HepG2 (cell line): ENCODE results near the gene ASH1L. TPM values are rescaled to one million over a fixed set of nuclear protein-coding genes. Genes with fewer than 3 reads are reported as not detected.

Experiments
- ATAC-seq: fragments of 200-7000 bp; cut with Tn5 transposase; 3 replicates; pipeline ENCODE4 v1.9.1; 2020; ENCODE audit warnings: mild to moderate bottlenecking, moderate library complexity
- BruUV-seq: library from RNA; stranded (reverse); fragments of 400-500 nt; replicated peaks from 2 replicates; lab custom pipeline; 2021; lab: Mats Ljungman, UMichigan
- CTCF ChIA-PET: fragments of 300-600 bp; formaldehyde crosslinking; extraction: SDS; loops from one replicate; lab custom pipeline; 2021; ENCODE audit warnings: low total read pairs, inconsistent platforms, low intra/inter-chr PET ratio; lab: Yijun Ruan, JAX
- POLR2A ChIA-PET: fragments of 350-600 bp; sonication (Branson Sonifier 250); formaldehyde crosslinking; loops from one replicate; lab custom pipeline; 2020; ENCODE audit warnings: antibody characterized with exemption, inconsistent platforms; lab: Yijun Ruan, JAX
- DNase-seq: peaks from one replicate; pipeline ENCODE4 v3.0.0-alpha.2; 2015; ENCODE audit warnings: low spot score
- FAIRE-seq: peaks from 3 replicates; lab custom pipeline; 2011; peaks lifted over from hg19 to GRCh38; lab: Jason Lieb, UNC
- H2AFZ ChIP-seq: one replicate; pipeline ENCODE4 v1.6.1; 2011; ENCODE audit warnings: low read length, inconsistent platforms
- H3K27ac ChIP-seq: fragments of 300-600 bp; 3 replicates; pipeline ENCODE4 v1.8.0; 2011; ENCODE audit warnings: mixed run types, mild to moderate bottlenecking, mixed read lengths, low read length, inconsistent platforms; ENCODE audit not compliant: insufficient read depth; ENCODE audit errors: extremely low read length
- H3K27me3 ChIP-seq, 2 experiments: fragments of 200-600 bp in 1 of 2; 2 replicates in 1 of 2; 3 replicates in 1 of 2; pipeline versions ENCODE4 v1.6.0 to v1.8.0; 2011; ENCODE audit warnings: low read length in 2 of 2, mild to moderate bottlenecking in 2 of 2, moderate library complexity in 2 of 2, inconsistent platforms in 1 of 2; ENCODE audit not compliant: insufficient read depth in 2 of 2, control insufficient read depth in 1 of 2
- H3K36me3 ChIP-seq, 2 experiments: fragments of 200-600 bp in 1 of 2; replicated peaks in 1 of 2; 2 replicates in 1 of 2; 3 replicates in 1 of 2; pipeline versions ENCODE4 v1.5.1 to v1.8.0; 2011; ENCODE audit warnings: low read length in 2 of 2, inconsistent platforms in 1 of 2; ENCODE audit not compliant: insufficient read depth in 2 of 2, control insufficient read depth in 1 of 2
- H3K4me1 ChIP-seq: 2 replicates; pipeline ENCODE4 v1.5.1; 2012; ENCODE audit warnings: low read length, inconsistent platforms; ENCODE audit not compliant: insufficient read depth
- H3K4me2 ChIP-seq: 2 replicates; pipeline ENCODE4 v1.6.0; 2011; ENCODE audit warnings: low read depth, low read length, inconsistent platforms
- H3K4me3 ChIP-seq, 3 experiments: fragments of 200-600 bp in 1 of 3; sonication (generic), shearing (Covaris generic) in 1 of 3; replicated peaks in 1 of 3; 2 replicates each; pipeline ENCODE4 v1.5.1; 2011 to 2016; ENCODE audit warnings: low read length in 3 of 3, inconsistent platforms in 2 of 3, low read depth in 2 of 3, mild to moderate bottlenecking in 2 of 3, control low read depth in 1 of 3, mixed read lengths in 1 of 3; ENCODE audit not compliant: insufficient read depth in 1 of 3
- H3K79me2 ChIP-seq: one replicate; pipeline ENCODE4 v1.6.1; 2011; ENCODE audit warnings: low read length, inconsistent platforms; ENCODE audit not compliant: insufficient read depth
- H3K9ac ChIP-seq: 2 replicates; pipeline ENCODE4 v1.6.0; 2011; ENCODE audit warnings: mild to moderate bottlenecking, low read depth, low read length, inconsistent platforms; ENCODE audit not compliant: insufficient read depth
- H3K9me3 ChIP-seq: 2 replicates; pipeline ENCODE4 v1.5.1; 2012; ENCODE audit warnings: mild to moderate bottlenecking, low read length
- H4K20me1 ChIP-seq: 2 replicates; pipeline ENCODE4 v1.6.0; 2011; ENCODE audit warnings: inconsistent platforms, mild to moderate bottlenecking, low read length, moderate library complexity; ENCODE audit not compliant: insufficient read depth
- HNRNPL ChIP-seq: fragments of 200-400 bp; formaldehyde crosslinking; IDR thresholded peaks from 2 replicates; pipeline ENCODE4 v1.6.1; 2017; ENCODE audit warnings: mild to moderate bottlenecking, low read depth, low read length
- KMT2A ChIP-seq: sonication (generic); formaldehyde crosslinking; IDR thresholded peaks from 2 replicates; pipeline ENCODE4 v1.4.0; 2020; ENCODE audit warnings: missing genetic modification reagents
- MAFG ChIP-seq: sonication (generic); formaldehyde crosslinking; IDR thresholded peaks from 2 replicates; pipeline ENCODE4 v1.5.1; 2020; ENCODE audit warnings: mild to moderate bottlenecking, missing genetic modification reagents
- MTERF4 ChIP-seq: sonication (generic); formaldehyde crosslinking; IDR thresholded peaks from 2 replicates; pipeline ENCODE4 v1.8.0; 2023; ENCODE audit warnings: mild to moderate bottlenecking, missing genetic modification reagents
- MTF2 ChIP-seq: sonication (generic); formaldehyde crosslinking; IDR thresholded peaks from 2 replicates; pipeline ENCODE4 v1.5.0; 2020; ENCODE audit warnings: missing genetic modification reagents, borderline replicate concordance
- REST ChIP-seq, 2 experiments: IDR thresholded peaks; 2 replicates each; pipeline ENCODE4 v1.6.1; 2011 to 2012; ENCODE audit warnings: low read length in 2 of 2, borderline replicate concordance in 1 of 2, low read depth in 1 of 2, mild to moderate bottlenecking in 1 of 2, moderate library complexity in 1 of 2
- SIX1 ChIP-seq: sonication (generic); formaldehyde crosslinking; IDR thresholded peaks from 2 replicates; pipeline ENCODE4 v1.4.0; 2020; ENCODE audit warnings: missing genetic modification reagents, borderline replicate concordance
- SP4 ChIP-seq: sonication (generic); formaldehyde crosslinking; IDR thresholded peaks from 2 replicates; pipeline ENCODE4 v1.8.1; 2023; ENCODE audit warnings: mild to moderate bottlenecking, missing genetic modification reagents
- ZNF615 ChIP-seq: sonication (generic); formaldehyde crosslinking; IDR thresholded peaks from 2 replicates; pipeline ENCODE4 v1.5.0; 2020; ENCODE audit warnings: mild to moderate bottlenecking, missing genetic modification reagents, borderline replicate concordance
- in situ Hi-C: cut with HindIII; loops from 2 replicates; pipeline ENCODE4 v1.10.0; 2017; ENCODE audit warnings: low pct_unique_long_range_greater_than_20kb; ENCODE audit not compliant: extremely low pct_ligation_motif_present
- intact Hi-C: fragments of 100-400 bp; cut with micrococcal nuclease; formaldehyde crosslinking; loops from one replicate; pipeline ENCODE4 v1.10.0; 2022; ENCODE audit not compliant: unreplicated experiment
- polyA plus RNA-seq, 8 experiments: library from polyadenylated mRNA; depleted of rRNA in 3 of 8; stranded (reverse) in 7 of 8; unstranded in 1 of 8; fragments of >200 nt; fragmentation: Illumina TruSeq in 4 of 8; extraction: Trizol in 4 of 8; gene quantifications; 2 replicates each; pipeline versions ENCODE4 v1.2.1 to v1.2.3, GENCODE V29; 2011 to 2016; ENCODE audit warnings: low read depth in 4 of 8, missing spikeins in 1 of 8, mixed read lengths in 1 of 8; ENCODE audit not compliant: insufficient read depth in 1 of 8
- total RNA-seq, 5 experiments: library from RNA; depleted of rRNA; stranded (reverse); fragments of >200 nt; fragmentation: Illumina TruSeq; extraction: Trizol; gene quantifications; 2 replicates each; pipeline ENCODE4 v1.2.3, GENCODE V29; 2016; ENCODE audit warnings: low read depth in 1 of 5

Gene ASH1L
- total and polyA plus RNA-seq, 2 of the 13 experiments (the other 11 are each of a cell fraction or from before 2014, with no cell fraction given): 10.2 to 15.3 TPM

- peaks cover 9% of the 10 kb centered on the region for H3K79me2 ChIP-seq
- no peak for FAIRE-seq
- in situ Hi-C loops: no loop called here
Observed at GRCh38 chr1:155485945-155486344, 76.7 kb downstream of the ASH1L start.

More at GRCh38 chr1:155485945-155486344, 76.7 kb downstream of the ASH1L start:
- Histone ChIP-seq H2AFZ (no peak overlapping the region), H3K36me3 (peaks cover 10 to 13% of the 10 kb centered on the region in 2 experiments), H3K27me3 (no peaks in the 10 kb centered on the region), H3K9me3 (no peaks in the 10 kb centered on the region), H3K9ac (no peak overlapping the region), H4K20me1 (no peaks in the 10 kb centered on the region), H3K27ac (no peak overlapping the region), H3K4me2 (no peak overlapping the region), H3K4me1 (no peaks in the 10 kb centered on the region), H3K4me3 (no peak overlapping the region)
- DNase-seq: no peak
- BruUV-seq: no TSS peak
- POLR2A ChIA-PET: no interaction called here
- no peak for ATAC-seq
- TF ChIP-seq KMT2A (CRISPR knock-in tag): no peak
- no peak for TF ChIP-seq HNRNPL
- TF ChIP-seq SIX1 (CRISPR knock-in tag): no peak
- TF ChIP-seq MTF2 (CRISPR knock-in tag): no peak
- no peak for TF ChIP-seq SP4 (CRISPR knock-in tag)
- TF ChIP-seq MTERF4 (CRISPR knock-in tag): no peak
- TF ChIP-seq REST (IDR thresholded peaks at IDR 0.05; ENCODE audit: borderline replicate concordance in 1 of 2, low read depth in 1 of 2, low read length in 2 of 2): no peak
- no peak for TF ChIP-seq ZNF615 (CRISPR knock-in tag)
- no peak for TF ChIP-seq MAFG (CRISPR knock-in tag)
- intact Hi-C loops: no loop called here
- CTCF ChIA-PET: no interaction called here
